Panc1 (cell line): Measurements from ENCODE around the gene MGAT5. TPM values are rescaled to one million over a fixed set of nuclear protein-coding genes. Genes with fewer than 3 reads are reported as not detected.

Experiments used
- ATAC-seq: fragments of 200-7000 bp; cut with Tn5 transposase; 2 replicates; pipeline ENCODE4 v1.9.1; 2020; ENCODE audit warnings: mild to moderate bottlenecking, moderate library complexity
- BruUV-seq: library from RNA; stranded (reverse); fragments of 400-500 nt; replicated peaks from 2 replicates; lab custom pipeline; 2021; lab: Mats Ljungman, UMichigan
- CTCF ChIA-PET: fragments of 300-600 bp; sonication (Branson Sonifier 250); formaldehyde crosslinking; loops from one replicate; lab custom pipeline; 2022; ENCODE audit warnings: antibody characterized with exemption; lab: Charles Lee
- POLR2A ChIA-PET: fragments of 300-600 bp; sonication (Branson Sonifier 250); formaldehyde crosslinking; loops from one replicate; lab custom pipeline; 2022; ENCODE audit warnings: antibody characterized with exemption; lab: Charles Lee
- DNase-seq: peaks from one replicate; pipeline ENCODE4 v3.0.0-alpha.2; 2010; ENCODE audit warnings: low read depth, low spot score
- H3K27ac ChIP-seq: 2 replicates; pipeline ENCODE4 v1.5.1; 2011; ENCODE audit warnings: mild to moderate bottlenecking, low read length, inconsistent platforms
- H3K27me3 ChIP-seq: fragments of 200-500 bp; sonication (Bioruptor generic); 2 replicates; pipeline ENCODE4 v1.6.0; 2014; ENCODE audit warnings: low read length, inconsistent platforms; ENCODE audit not compliant: control insufficient read depth, insufficient read depth
- H3K36me3 ChIP-seq: fragments of 200-500 bp; sonication (Bioruptor generic); 2 replicates; pipeline ENCODE4 v1.5.1; 2014; ENCODE audit warnings: inconsistent platforms, mild to moderate bottlenecking, low read length, moderate library complexity; ENCODE audit not compliant: control insufficient read depth, insufficient read depth
- H3K4me1 ChIP-seq: 2 replicates; pipeline ENCODE4 v1.5.1; 2011; ENCODE audit warnings: inconsistent platforms, mild to moderate bottlenecking, low read length, moderate library complexity; ENCODE audit not compliant: control insufficient read depth, insufficient read depth
- H3K4me3 ChIP-seq, 2 experiments: 2 replicates each; pipeline ENCODE4 v1.5.1; 2011 to 2012; ENCODE audit warnings: low read depth in 2 of 2, low read length in 2 of 2, mild to moderate bottlenecking in 2 of 2, inconsistent platforms in 1 of 2, moderate library complexity in 1 of 2
- H3K9me3 ChIP-seq: fragments of 200-500 bp; sonication (Bioruptor generic); 2 replicates; pipeline ENCODE4 v1.5.1; 2014; ENCODE audit warnings: low read depth, mild to moderate bottlenecking, inconsistent platforms, low read length, moderate library complexity; ENCODE audit not compliant: control insufficient read depth, insufficient read depth
- POLR2AphosphoS5 ChIP-seq: IDR thresholded peaks from 2 replicates; pipeline ENCODE4 v1.6.1; 2012; ENCODE audit warnings: mild to moderate bottlenecking, low read depth, low read length, moderate library complexity
- SIN3A ChIP-seq: IDR thresholded peaks from 2 replicates; pipeline ENCODE4 v1.6.1; 2012; ENCODE audit warnings: low read depth, mild to moderate bottlenecking, low read length, moderate library complexity, borderline replicate concordance; ENCODE audit not compliant: insufficient read depth
- TCF7L2 ChIP-seq: IDR thresholded peaks from 2 replicates; pipeline ENCODE4 v1.6.1; 2011; ENCODE audit warnings: mild to moderate bottlenecking, low read depth, low read length, inconsistent platforms
- in situ Hi-C: cut with HindIII; loops from 2 replicates; pipeline ENCODE4 v1.10.0; 2016; ENCODE audit warnings: low sequenced_read_pairs, low pct_unique_long_range_greater_than_20kb
- intact Hi-C: fragments of 100-400 bp; cut with micrococcal nuclease; formaldehyde crosslinking; loops from one replicate; pipeline ENCODE4 v1.10.0; 2022; ENCODE audit not compliant: unreplicated experiment
- total RNA-seq: library from RNA; stranded (reverse); gene quantifications from one replicate; pipeline ENCODE4 v1.2.1, GENCODE V29; 2021; ENCODE audit not compliant: unreplicated experiment
- TF ChIP-seq, protein P1 (sequence below), 2 experiments: IDR thresholded peaks; 2 replicates each; pipeline ENCODE4 v1.6.1; 2011 to 2012; ENCODE audit warnings: low read depth in 2 of 2, control low read depth in 1 of 2, low read length in 1 of 2, mild to moderate bottlenecking in 1 of 2, moderate library complexity in 1 of 2; ENCODE audit not compliant: insufficient read depth in 1 of 2
- TF ChIP-seq, protein P2 (sequence below): fragments of 450-650 bp; IDR thresholded peaks from 2 replicates; pipeline ENCODE4 v1.5.1; 2017; ENCODE audit warnings: mild to moderate bottlenecking

MGAT5 gene
- total RNA-seq, 1 experiment from 2014 or later: 22.1 TPM

DNA sequence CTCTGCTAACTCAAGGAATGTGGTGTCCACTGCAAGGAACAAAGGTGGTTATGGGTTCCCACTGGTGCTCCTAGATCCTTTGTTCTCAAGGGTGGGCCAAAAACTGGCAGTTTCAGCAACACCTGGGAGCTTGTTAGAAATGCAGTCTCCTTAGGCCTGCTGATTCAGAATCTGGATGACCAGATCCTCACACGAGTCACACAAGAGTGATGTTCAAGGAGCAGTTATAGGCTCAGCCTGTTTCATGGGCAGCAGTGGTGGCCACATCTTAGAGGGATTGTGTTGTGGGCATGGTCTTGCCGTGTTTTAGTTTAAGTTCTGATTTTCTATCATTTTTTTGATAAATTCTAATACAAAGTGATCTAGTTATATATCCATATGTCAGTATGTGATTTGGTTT, 28.7 kb upstream of the MGAT5 start:
- Histone ChIP-seq H3K9me3 (no peaks in the 10 kb centered on the region; the same call in 1 of the 2 replicates), H3K36me3 (no peaks in the 10 kb centered on the region), H3K27me3 (no peaks in the 10 kb centered on the region), H3K27ac (no peak overlapping the region), H3K4me3 (no peak overlapping the region), H3K4me1 (no peaks in the 10 kb centered on the region)
- ATAC-seq (no peak), DNase-seq (no peak)
- intact Hi-C loops (no loop called here), in situ Hi-C loops (no loop called here)
- CTCF ChIA-PET: no interaction called here
- TF ChIP-seq POLR2AphosphoS5 (no peak), SIN3A (no peak), TCF7L2 (no peak)
- TF ChIP-seq, protein P1, sequence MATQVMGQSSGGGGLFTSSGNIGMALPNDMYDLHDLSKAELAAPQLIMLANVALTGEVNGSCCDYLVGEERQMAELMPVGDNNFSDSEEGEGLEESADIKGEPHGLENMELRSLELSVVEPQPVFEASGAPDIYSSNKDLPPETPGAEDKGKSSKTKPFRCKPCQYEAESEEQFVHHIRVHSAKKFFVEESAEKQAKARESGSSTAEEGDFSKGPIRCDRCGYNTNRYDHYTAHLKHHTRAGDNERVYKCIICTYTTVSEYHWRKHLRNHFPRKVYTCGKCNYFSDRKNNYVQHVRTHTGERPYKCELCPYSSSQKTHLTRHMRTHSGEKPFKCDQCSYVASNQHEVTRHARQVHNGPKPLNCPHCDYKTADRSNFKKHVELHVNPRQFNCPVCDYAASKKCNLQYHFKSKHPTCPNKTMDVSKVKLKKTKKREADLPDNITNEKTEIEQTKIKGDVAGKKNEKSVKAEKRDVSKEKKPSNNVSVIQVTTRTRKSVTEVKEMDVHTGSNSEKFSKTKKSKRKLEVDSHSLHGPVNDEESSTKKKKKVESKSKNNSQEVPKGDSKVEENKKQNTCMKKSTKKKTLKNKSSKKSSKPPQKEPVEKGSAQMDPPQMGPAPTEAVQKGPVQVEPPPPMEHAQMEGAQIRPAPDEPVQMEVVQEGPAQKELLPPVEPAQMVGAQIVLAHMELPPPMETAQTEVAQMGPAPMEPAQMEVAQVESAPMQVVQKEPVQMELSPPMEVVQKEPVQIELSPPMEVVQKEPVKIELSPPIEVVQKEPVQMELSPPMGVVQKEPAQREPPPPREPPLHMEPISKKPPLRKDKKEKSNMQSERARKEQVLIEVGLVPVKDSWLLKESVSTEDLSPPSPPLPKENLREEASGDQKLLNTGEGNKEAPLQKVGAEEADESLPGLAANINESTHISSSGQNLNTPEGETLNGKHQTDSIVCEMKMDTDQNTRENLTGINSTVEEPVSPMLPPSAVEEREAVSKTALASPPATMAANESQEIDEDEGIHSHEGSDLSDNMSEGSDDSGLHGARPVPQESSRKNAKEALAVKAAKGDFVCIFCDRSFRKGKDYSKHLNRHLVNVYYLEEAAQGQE (IDR thresholded peaks at IDR 0.05; ENCODE audit: insufficient read depth in 1 of 2, low read depth in 2 of 2, low read length in 1 of 2): no peak
- TF ChIP-seq, protein P2, sequence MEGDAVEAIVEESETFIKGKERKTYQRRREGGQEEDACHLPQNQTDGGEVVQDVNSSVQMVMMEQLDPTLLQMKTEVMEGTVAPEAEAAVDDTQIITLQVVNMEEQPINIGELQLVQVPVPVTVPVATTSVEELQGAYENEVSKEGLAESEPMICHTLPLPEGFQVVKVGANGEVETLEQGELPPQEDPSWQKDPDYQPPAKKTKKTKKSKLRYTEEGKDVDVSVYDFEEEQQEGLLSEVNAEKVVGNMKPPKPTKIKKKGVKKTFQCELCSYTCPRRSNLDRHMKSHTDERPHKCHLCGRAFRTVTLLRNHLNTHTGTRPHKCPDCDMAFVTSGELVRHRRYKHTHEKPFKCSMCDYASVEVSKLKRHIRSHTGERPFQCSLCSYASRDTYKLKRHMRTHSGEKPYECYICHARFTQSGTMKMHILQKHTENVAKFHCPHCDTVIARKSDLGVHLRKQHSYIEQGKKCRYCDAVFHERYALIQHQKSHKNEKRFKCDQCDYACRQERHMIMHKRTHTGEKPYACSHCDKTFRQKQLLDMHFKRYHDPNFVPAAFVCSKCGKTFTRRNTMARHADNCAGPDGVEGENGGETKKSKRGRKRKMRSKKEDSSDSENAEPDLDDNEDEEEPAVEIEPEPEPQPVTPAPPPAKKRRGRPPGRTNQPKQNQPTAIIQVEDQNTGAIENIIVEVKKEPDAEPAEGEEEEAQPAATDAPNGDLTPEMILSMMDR: no peak
- BruUV-seq: no TSS peak
- POLR2A ChIA-PET: no interaction called here

DNA sequence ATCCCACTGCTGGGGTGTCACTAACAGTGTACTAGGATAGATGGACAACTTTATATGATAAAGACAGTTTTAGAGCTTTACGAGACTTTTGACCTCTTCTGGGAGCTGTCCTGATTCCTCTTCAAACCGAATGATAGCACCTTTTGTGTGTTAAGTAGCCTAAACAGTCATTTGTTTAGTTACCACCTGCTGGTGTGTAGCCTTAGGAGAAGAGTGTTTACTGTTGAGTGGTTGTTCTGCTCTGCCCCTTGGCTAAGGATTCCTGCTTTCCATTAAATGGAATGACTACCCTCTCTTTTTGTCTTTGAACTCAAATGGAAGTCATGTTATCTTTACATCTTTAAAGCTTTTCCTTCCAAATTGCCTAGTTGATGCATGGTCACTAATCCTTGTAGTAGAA, 28.0 kb upstream of the MGAT5 start:
- intact Hi-C loops: no loop called here
- no peaks in the 10 kb centered on the region for H3K36me3 ChIP-seq
- no TSS peak for BruUV-seq
- H3K27ac ChIP-seq: no peak overlapping the region
- H3K9me3 ChIP-seq: no peaks in the 10 kb centered on the region; the same call in 1 of the 2 replicates
- POLR2A ChIA-PET: no interaction called here
- no peak for TF ChIP-seq SIN3A
- TF ChIP-seq, protein P2: no peak
- TF ChIP-seq, protein P1 (IDR thresholded peaks at IDR 0.05; ENCODE audit: insufficient read depth in 1 of 2, low read depth in 2 of 2, low read length in 1 of 2): no peak
- TF ChIP-seq TCF7L2: no peak
- no peak for TF ChIP-seq POLR2AphosphoS5
- no peaks in the 10 kb centered on the region for H3K4me1 ChIP-seq
- no peaks in the 10 kb centered on the region for H3K27me3 ChIP-seq
- CTCF ChIA-PET: no interaction called here
- DNase-seq (no peak), ATAC-seq (no peak)
- in situ Hi-C loops: no loop called here
- no peak overlapping the region for H3K4me3 ChIP-seq
